Measurements from ENCODE around the gene TMEM115.

Gene TMEM115

DNA sequence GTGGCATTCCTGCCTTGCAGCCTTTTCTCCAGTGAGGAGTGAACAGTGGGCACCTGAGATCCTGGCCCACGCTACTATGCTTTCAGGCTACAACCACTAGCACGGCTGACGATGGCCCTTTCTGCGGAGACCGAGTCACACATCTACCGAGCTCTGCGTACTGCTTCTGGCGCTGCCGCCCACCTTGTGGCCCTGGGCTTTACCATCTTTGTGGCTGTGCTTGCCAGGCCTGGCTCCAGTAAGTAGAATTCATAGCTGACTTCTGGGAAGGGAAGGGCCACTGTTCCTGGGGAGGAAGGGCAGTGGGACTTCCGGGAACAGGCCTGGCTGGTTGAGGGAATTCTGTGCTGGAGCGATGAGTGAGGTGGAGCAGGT is 8.0 kb downstream of the TMEM115 start:
- DNase-seq: no peak

DNA sequence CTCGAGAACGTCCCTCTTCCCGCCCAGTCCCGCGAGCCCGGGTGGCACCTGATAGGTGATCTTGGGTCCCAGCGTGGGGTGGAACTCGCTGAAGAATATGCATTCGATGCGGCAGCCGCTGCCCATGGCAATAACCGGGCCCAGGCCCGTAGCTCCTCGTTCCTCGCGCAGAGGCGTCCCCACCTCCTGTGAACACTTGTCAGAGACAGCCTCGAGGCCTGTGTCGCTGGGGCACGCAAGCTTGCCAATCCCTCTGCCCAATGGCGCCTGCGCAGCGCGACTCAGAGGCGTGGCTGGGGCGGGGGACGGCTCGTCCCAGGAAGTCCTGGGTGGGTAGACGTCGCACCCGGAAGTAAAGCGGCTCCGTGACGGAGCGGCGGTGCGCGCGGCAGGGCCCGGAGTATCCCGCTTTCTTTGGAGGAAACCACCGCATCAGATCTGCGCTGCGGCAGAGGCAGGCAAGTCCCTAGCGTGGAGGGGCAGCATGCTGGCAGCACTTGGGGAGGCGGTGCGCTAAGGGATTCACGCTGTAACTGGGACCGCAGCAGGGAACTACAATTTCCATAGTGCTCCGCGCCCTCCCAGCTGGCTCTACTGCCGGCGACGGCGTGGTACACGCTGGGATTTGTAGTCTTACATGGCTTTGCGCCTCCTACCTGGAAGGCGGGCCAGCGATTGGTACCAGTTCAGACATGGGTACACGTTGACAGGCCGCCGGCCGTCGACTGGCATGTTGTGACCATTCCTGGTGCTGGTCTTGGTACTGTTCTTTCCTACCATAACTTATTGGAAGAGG is 8.6 kb downstream of the TMEM115 start, which contains the start of the genes CYB561D2 and NPRL2:
Gene CYB561D2 (plus strand): TSS at position 336 of the 796 bp plus-strand sequence. CDS start 572 bp downstream, outside the sequence.
Gene NPRL2 (minus strand): TSS at position 249 of the 796 bp plus-strand sequence. CDS start 123 bp downstream, at position 126.
- DNase-seq: peak; percentile 99

DNA sequence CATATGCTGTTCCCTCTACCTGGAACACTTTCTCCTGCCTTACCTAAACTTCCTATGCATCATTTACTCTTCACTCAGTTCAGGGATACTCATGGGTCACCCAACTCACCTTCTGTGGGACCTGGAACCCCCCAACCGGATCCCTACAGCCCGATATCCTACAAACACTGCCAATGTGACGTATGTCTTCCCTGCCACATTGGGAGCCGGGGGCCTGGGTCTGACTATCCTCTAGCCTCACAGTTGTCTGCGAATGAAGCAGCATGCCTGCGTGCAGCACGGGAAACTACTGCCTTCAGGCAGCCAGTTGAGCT is 9.2 kb downstream of the TMEM115 start:
- DNase-seq: no peak

DNA sequence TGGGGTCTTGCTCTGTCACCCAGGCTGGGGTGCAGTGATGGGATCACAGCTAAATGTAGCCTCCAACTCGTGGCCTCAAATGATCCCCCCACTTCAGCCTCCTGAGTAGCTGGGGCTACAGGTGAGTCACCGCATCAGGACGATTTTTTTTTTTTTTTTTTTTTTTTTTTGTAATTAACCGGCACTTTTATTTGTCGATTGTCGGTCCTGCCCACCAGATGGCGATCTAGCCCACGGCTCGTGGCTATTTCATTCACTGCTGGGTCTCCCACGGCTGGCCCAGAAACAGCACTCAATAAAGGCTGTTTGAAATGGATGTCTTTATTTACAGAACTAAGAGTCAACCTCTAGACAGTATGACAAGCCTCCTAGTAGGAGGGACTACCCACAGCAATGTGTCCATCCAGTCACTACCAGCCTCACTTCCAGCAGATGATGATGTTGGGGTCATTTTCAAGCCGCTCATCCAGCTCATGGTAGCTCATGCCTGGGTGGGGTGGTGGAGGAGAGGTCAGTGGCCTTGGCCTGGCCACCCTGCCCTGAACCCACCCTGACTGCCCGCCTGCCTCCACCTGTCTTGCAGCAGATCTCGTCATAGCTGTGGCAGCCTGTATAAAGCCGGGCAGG is 12.0 kb downstream of the TMEM115 start:
- DNase-seq: peak; percentile 73

DNA sequence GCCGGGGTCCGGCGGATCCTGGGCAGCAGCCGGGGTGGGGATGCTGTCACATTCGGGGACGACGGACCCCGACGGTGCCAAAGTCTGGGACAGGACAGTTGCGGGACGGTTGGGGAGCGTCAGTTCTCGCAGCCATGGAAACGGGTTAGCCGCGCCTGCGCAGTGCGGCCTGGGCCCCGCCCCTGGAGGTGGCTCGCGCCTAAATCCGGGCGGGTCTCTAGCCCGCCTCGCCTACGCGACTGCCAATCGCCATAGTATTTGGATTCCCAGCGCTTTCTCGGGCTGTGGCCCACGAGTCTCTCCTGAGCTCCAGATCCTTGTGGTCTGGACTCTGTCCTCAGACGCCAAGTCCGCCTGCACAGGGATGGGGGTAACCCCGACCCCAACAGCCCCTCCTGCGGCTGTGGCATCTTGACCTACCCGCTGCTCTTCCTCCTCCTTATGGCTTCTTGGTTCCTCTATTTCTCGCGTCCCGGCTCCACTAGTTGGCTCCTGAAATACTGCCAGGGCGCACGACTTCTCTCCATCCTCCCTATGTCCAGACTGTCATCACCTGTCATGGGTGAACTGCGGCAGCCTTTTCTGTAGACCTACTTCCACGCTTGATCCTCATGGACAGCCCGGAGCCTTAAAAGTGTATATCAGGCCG is 13.6 kb downstream of the TMEM115 start, which contains the start of gene ZMYND10:
Gene ZMYND10 (minus strand): TSS at position 147 of the 649 bp plus-strand sequence. CDS start 153 bp downstream, outside the sequence.
- DNase-seq: peak; percentile 84

DNA sequence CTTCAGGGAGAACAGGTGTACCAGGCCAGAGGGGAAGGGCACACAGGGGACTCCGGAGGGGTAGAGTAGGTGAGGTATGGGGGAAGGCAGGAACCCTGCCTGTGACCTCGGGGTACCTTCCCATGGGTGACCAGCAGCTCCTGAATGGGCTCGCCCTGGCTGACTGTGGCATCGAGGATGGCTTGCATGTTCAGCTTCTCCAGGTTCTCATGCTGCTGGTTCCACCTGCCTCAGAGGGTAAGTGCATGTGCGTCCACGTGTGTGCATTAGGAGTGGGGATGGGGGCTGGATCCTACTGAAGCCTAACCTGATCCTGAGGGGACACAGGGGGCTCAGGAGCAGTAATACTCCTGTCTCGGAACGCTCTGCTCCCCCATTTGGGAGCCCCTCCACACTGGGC is 14.3 kb downstream of the TMEM115 start:
- no peak for DNase-seq

DNA sequence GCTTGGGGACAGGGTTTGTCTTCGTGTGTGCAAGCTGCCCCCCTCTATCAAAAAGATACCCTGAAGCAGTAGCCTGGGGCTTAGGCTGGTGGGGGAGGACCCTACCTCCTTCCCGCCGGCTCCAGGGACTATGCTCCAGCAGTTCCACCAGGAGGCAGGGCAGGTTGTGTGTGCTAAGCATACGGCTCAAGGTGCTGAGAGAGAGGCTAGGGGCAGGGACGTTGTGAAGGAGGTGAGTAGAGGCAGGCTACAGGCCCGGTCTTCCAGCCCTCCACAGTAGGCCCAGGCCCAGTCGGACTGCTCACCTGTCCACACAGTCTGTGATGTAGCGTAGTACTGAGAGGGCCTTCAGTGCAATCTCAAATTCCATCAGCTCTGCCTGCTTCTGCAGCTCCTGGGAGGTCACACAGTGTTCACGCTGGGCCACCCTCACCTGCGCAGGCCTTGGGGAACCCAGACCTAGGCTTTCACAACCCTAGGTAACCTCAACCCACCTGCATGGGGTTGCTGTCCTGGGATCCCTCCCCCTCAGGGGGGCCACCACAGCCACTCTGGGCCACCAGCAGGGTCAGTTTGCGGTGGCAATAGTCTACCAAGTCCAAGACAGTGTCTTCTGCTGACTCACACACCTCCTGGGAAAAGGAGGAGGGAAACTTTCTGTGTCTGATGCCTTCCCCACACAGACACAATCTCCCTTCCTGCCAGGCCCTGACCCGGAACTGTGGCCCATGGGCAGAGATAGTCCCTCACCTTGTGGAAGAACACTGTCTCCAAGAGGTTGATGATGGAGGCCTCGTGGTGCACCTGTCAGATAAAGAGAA is 16.3 kb downstream of the TMEM115 start:
- no peak for DNase-seq

DNA sequence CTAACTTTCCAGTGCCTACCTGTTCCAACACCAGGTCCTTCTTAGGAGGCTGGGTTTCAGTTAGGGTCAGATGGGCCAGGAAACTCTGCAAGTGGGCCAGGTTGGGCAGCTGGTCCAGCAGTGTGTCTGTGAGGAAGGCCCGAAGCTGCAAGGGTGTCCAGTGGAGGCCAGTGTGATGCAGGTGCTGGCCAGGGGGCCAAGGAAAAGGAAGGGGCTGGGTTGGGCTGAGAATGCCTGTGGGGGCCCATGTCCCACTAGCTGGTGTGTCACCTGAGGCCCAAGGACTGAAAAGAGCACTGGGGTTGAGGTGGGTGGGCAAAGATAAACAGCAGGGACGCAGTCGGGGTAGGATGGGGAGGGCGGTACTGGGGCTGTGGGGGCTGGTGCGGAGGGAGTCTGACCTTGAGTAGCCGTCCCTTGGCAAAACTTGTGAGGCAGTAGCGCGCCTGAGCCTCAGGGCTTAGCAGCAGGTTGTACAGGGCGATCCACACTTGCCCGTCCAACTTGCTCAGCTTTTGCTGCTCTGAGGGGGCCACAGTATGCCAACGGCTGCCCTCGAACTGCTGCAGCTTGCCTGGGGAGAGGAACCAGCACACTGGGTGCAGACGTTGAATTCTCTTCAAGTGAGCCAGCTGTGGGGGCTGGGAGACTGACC is 17.2 kb downstream of the TMEM115 start:
- no peak for DNase-seq

DNA sequence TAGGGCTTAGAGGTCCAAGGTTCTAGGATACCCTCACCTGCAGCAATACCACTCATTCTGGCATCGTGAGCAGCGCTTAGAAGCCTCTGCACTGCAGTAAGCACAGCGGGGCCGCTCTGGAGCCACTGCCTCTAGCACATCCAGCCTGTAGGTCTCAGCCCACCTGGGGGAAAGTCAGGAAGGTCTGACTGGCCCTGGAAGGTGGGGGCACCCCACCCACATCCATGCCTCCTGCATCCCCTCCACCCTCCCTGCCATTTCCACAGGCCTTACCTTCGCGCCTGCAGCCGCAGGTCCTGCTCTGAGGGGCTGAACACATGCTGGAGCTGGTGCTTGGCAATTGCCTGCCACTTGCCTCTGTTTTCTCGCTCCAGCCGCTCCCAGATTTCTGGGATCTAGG is 17.8 kb downstream of the TMEM115 start:
- no peak for DNase-seq

DNA sequence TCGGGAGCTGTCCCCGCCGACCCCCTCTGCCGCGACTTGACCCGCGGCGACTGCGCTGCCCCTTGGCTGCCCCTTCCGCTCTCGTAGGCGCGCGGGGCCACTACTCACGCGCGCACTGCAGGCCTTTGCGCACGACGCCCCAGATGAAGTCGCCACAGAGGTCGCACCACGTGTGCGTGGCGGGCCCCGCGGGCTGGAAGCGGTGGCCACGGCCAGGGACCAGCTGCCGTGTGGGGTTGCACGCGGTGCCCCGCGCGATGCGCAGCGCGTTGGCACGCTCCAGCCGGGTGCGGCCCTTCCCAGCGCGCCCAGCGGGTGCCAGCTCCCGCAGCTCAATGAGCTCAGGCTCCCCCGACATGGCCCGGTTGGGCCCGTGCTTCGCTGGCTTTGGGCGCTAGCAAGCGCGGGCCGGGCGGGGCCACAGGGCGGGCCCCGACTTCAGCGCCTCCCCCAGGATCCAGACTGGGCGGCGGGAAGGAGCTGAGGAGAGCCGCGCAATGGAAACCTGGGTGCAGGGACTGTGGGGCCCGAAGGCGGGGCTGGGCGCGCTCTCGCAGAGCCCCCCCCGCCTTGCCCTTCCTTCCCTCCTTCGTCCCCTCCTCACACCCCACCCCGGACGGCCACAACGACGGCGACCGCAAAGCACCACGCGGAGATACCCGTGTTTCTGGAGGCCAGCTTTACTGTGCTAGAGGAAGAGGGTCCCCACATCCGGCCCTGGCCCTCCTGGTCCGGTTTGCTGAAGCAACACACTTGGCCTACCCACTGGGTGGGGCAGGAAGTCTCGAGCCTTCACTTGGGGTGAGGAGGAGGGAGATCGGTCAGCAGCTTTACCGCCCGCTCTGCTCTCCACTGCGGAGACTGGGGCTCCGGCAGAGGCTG is 18.6 kb downstream of the TMEM115 start, which contains the start of gene RASSF1:
Gene RASSF1 (minus strand): TSS at position 389 of the 882 bp plus-strand sequence. CDS start 31 bp downstream, at position 358.
- peak; percentile 89 for DNase-seq

DNA sequence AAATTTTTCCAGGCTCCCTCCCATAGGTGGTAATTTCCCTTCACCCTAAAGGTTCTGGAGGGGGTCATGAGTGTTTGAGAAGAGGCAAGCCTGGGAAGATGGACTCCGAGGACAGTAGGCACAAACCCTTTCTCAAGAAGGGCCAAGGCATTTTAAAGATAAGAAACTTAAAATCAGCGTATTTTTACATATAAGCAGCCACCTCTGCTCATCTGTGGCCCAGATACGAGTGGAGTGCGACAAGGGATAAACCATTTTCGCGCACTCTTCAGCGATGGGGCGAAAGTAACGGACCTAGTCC is 19.2 kb downstream of the TMEM115 start:
- DNase-seq: no peak

DNA sequence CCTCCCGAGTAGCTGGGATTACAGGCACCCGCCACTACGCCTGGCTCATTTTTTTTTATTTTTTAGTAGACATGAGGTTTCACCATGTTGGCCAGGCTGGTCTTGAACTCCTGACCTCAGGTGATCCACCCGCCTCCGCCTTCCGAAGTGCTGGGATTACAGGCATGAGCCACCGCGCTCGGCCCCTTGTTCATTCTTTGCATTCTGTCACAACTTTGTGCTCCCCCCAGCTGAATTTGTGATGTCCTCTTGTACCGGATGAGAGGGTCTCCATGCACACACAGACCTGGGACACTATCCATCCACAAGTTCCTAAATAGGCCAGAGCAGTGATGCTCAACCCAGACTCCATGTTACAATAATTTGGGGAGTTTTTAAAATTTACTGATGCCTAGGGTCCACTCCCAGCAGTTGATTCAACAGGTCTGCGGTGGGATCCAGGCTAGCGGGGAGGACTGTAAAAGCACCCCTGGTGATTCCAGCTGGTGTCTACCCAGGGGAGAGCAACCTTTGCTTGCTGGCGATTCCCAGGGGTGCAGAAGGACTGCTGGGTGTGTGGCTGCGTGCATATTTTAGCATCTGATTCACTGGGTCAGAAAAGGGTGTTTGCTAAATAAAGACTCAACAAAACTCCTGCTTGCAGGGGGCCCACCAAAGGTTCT is 19.7 kb downstream of the TMEM115 start:
- no peak for DNase-seq

DNA sequence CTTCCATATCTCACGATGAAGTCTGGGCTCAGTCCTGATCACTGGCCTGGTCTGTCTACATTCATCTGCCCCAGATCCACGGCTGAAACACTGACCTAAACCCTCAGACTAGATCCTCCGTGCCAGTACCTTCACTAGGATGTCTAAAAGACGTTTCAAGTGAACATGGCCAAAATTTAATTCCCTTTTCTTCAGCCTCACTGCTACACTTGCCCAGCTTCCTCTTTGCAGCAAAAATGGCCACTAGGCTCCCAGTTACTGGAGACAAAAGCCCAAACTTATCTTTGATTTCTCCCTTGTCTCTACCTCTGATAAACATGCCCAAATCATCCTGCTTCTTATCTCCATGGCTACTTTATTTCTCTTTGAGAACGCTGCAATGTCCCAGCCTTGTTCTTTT is 20.4 kb downstream of the TMEM115 start:
- no peak for DNase-seq

DNA sequence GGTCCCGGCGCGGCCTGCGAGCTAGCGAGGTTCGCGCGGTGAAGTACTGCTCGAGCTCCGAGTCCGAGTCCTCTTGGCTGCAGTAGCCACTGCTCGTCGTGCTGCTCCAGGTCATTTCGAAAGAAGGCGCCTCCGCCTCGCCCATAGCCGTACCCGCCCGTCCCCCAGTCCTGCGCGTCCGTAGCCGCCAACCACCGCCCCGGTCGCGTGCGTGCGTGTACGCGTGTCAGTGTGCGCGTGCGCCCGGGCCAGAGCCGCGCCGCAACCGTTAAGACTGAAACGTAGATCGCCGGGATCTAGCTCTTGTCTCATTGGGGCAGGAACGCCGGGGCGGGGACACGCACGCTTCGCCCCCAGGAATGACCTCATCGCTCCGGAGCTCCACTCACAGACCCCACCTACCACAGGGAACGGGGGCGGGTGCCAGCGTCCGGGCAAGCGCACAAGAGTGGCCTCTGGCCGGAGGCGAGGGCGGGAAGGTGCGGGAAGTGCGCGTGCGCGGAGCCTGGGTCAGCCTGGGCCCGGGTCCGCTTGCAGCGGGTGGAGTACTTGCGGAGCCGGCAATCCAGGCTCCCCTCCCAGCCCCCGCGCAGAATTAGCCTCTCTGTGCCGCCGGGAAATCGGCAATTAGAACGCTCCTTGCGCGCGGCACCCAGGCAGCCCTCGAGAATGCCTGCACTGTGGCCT is 22.0 kb downstream of the TMEM115 start:
- DNase-seq: peak; percentile 99

DNA sequence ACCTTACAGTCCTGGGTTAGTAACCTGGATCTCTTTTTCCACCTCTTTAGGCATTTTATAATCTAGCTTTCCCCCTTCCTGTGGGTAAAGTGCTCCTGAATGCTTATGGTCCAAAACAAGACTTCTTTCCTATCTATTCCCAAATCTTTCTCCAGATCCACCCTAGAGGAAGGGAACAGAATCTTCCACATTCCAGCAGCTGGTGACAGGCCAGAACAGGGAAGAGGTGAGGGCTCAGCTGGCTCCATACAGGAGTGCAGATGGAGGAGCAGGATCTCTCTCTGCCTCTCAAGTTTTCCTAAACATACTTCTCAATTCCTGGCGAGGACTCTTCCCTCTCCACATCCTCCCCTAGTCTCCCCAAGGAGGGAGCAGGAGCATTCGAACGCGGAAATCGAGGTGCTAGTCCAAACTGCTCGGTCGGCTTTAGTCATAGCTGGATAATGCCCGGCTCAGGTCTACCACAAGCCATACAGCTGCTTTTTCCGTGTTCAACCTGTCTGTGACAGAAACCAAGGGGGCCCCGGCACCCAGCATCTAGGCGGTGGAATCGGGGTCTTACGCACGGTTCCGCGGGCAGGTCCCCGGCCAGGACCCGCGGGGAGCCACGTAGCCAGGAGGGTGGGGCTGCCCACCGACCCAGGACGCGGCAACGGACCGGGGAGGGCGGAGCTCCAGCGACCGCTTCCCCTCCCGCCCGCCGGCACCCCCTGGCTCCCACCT is 22.7 kb downstream of the TMEM115 start:
- peak; percentile 69 for DNase-seq

DNA sequence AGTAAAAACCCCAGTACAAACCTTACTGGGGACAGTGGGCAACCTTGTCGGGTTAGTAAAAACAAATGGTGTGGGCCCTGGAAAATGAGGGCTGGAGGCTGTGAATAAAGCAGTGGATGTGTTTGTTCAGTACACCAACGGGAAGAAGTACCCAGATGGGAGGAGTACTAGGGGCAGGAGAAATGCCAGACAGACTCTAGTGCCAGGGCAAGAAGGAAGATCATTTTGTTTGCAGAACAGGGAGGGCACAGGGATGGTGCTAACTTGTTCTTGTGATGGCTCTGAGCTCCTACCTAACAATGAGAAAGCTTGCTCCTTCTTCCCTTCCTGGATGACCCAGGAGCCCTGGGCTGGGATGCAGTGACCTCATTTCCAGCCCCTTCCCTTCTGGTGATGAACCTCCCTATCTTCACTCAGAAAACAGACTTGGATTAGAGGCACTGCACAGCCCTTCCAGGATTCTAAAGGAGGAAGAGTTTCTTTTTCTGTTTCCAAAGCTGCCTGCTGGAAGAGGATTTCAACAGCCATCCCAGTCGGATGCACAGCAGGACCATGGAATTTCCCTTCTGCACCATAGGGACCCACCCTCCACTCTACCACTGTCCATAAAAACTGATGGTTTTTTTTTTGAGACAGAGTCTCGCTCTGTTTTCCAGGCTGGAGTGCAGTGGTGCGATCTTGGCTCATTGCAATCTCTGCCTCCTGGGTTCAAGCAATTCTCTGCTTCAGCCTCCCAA is 24.8 kb downstream of the TMEM115 start:
- DNase-seq: no peak

DNA sequence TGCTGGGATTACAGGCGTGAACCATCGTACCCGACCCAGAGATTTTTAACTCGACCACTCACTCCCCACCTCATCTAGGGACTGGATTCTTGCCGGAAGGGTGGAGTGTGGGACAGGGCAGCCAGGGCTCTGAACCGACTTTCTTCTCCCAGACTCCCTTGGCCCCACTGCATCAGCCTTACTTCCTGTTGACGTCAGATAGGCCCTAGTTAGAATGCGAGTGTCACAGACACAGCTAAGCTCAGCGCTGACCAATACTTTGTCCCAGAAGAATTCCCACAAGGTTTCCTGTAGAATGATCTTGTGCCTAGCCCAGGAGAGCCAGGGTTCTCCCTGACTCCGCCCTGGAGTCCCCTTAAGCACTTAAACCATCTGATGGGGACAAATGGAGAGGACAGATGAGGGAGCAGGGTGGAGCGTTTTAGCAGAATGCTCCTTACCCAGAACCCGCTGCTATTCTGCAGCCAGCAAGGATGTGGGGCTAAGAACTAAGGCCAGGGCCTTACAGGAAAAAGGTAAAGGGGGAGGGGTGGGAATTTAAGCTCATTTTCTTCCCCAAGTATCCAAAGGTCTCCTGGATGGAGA is 25.5 kb downstream of the TMEM115 start:
- DNase-seq: no peak

DNA sequence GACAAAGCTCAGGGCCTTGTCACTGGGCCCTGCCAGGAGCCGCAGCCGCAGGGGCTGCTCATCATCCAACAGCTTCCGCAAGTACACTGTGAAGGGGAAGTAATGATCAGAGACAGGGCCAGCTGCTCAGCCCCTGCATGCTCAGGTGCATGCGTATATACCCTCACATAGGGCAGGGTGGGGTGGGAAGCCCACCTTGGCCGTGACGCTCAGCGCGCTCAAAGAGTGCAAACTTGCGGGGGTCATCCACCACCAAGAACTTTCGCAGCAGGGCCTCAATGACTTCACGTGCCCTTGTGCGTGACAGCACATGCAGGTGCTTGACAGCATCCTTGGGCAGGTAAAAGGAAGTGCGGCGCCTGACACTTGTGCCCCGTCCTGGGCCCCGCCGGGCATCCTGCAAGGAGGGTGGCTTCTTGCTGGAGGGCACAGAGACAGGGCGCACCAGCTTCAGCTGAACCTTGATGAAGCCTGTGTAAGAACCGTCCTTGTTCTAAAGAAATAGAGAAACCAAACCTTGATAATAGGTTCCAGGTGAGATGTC is 27.9 kb downstream of the TMEM115 start:
- no peak for DNase-seq
